ENCODE data around the gene EFNB2. TPM values are rescaled to one million over a fixed set of nuclear protein-coding genes. Genes with fewer than 3 reads are reported as not detected.

EFNB2 gene
- polyA plus RNA-seq, 6 donors from 2014 or later, result 0.12 to 0.33 (median 0.28) TPM; not detected in 3

- H3K27ac Mint-ChIP-seq, result no peak overlapping the region
- peaks cover 0 to 5% (median 0%) of the 10 kb centered on the region in 3 donors for H3K4me1 Mint-ChIP-seq
- peaks cover 6 to 17% (median 12%) of the 10 kb centered on the region in 3 donors for H3K27me3 Mint-ChIP-seq
- H3K36me3 Mint-ChIP-seq, result no peaks in the 10 kb centered on the region
- no peaks in the 10 kb centered on the region for H3K9me3 Mint-ChIP-seq
- no peak overlapping the region for H3K4me3 Mint-ChIP-seq
- DNase-seq (no peak), ATAC-seq (ENCODE audit: low read depth in 2 of 2) (no peak)
Observed at GRCh38 chr13:106472621-106473020, 62.8 kb downstream of the EFNB2 start.

- Mint-ChIP-seq H3K4me1 (peaks cover 0 to 5% (median 0%) of the 10 kb centered on the region in 3 donors), H3K9me3 (no peaks in the 10 kb centered on the region), H3K27ac (no peak overlapping the region), H3K36me3 (no peaks in the 10 kb centered on the region), H3K27me3 (peaks cover 6 to 19% (median 7%) of the 10 kb centered on the region in 3 donors), H3K4me3 (no peak overlapping the region)
- ATAC-seq (ENCODE audit: low read depth in 2 of 2), result peak in 1 of 2 donors; percentile 45
- DNase-seq, result no peak
Observed at GRCh38 chr13:106471957-106472543, 63.4 kb downstream of the EFNB2 start.

GRCh38 chr13:106470576-106470975, 64.9 kb downstream of the EFNB2 start:
- no peak for ATAC-seq (ENCODE audit: low read depth in 2 of 2)
- Mint-ChIP-seq H3K36me3 (no peaks in the 10 kb centered on the region), H3K9me3 (peaks cover 0 to 2% (median 0%) of the 10 kb centered on the region in 7 donors), H3K4me1 (peaks cover 0 to 5% (median 0%) of the 10 kb centered on the region in 3 donors), H3K27me3 (peaks cover 4 to 21% (median 6%) of the 10 kb centered on the region in 3 donors), H3K4me3 (no peak overlapping the region), H3K27ac (no peak overlapping the region)
- DNase-seq, result no peak

GRCh38 chr13:106468744-106469590, 66.5 kb downstream of the EFNB2 start:
- Mint-ChIP-seq H3K27ac (no peak overlapping the region), H3K4me1 (peaks cover 0 to 5% (median 0%) of the 10 kb centered on the region in 3 donors), H3K4me3 (no peak overlapping the region), H3K27me3 (peaks cover 4 to 21% (median 6%) of the 10 kb centered on the region in 3 donors), H3K36me3 (no peaks in the 10 kb centered on the region), H3K9me3 (peaks cover 0 to 2% (median 0%) of the 10 kb centered on the region in 7 donors)
- no peak for DNase-seq
- no peak for ATAC-seq (ENCODE audit: low read depth in 2 of 2)

GRCh38 chr13:106468207-106468606, 67.3 kb downstream of the EFNB2 start:
- H3K9me3 Mint-ChIP-seq, result peaks cover 0 to 2% (median 0%) of the 10 kb centered on the region in 7 donors

GRCh38 chr13:106467427-106468122, 67.9 kb downstream of the EFNB2 start:
- ATAC-seq (ENCODE audit: low read depth in 2 of 2), result no peak
- no peak for DNase-seq
- no peak overlapping the region for H3K4me3 Mint-ChIP-seq
- peaks cover 0 to 5% (median 0%) of the 10 kb centered on the region in 3 donors for H3K4me1 Mint-ChIP-seq
- no peak overlapping the region for H3K27ac Mint-ChIP-seq
- H3K27me3 Mint-ChIP-seq, result peaks cover 4 to 27% (median 6%) of the 10 kb centered on the region in 3 donors
- no peaks in the 10 kb centered on the region for H3K36me3 Mint-ChIP-seq
- H3K9me3 Mint-ChIP-seq, result peaks cover 0 to 2% (median 0%) of the 10 kb centered on the region in 7 donors

More at GRCh38 chr13:106468207-106468606, 67.3 kb downstream of the EFNB2 start:
- DNase-seq (no peak), ATAC-seq (ENCODE audit: low read depth in 2 of 2) (no peak)
- no peak overlapping the region for H3K4me3 Mint-ChIP-seq
- no peaks in the 10 kb centered on the region for H3K36me3 Mint-ChIP-seq
- H3K27me3 Mint-ChIP-seq, result peaks cover 4 to 21% (median 6%) of the 10 kb centered on the region in 3 donors
- peak overlapping the region in 1 of 6 donors; percentile 39 for H3K27ac Mint-ChIP-seq
- peaks cover 0 to 5% (median 0%) of the 10 kb centered on the region in 3 donors for H3K4me1 Mint-ChIP-seq

GRCh38 chr13:106466691-106467426, 68.6 kb downstream of the EFNB2 start:
- Mint-ChIP-seq H3K4me3 (no peak overlapping the region), H3K4me1 (no peaks in the 10 kb centered on the region), H3K36me3 (no peaks in the 10 kb centered on the region), H3K27me3 (peaks cover 4 to 30% (median 6%) of the 10 kb centered on the region in 3 donors), H3K27ac (no peak overlapping the region), H3K9me3 (peaks cover 0 to 2% (median 0%) of the 10 kb centered on the region in 7 donors)
- no peak for ATAC-seq (ENCODE audit: low read depth in 2 of 2)
- no peak for DNase-seq

GRCh38 chr13:106464076-106464475, 71.4 kb downstream of the EFNB2 start:
- H3K4me3 Mint-ChIP-seq, result no peak overlapping the region
- H3K27ac Mint-ChIP-seq, result no peak overlapping the region
- H3K9me3 Mint-ChIP-seq, result peaks cover 0 to 2% (median 0%) of the 10 kb centered on the region in 7 donors
- peaks cover under 1 to 26% (median 6%) of the 10 kb centered on the region in 3 donors for H3K27me3 Mint-ChIP-seq
- no peaks in the 10 kb centered on the region for H3K4me1 Mint-ChIP-seq
- DNase-seq (no peak), ATAC-seq (ENCODE audit: low read depth in 2 of 2) (no peak)
- H3K36me3 Mint-ChIP-seq, result no peaks in the 10 kb centered on the region

GRCh38 chr13:106462710-106463109, 72.8 kb downstream of the EFNB2 start:
- no peak for DNase-seq
- ATAC-seq (ENCODE audit: low read depth in 2 of 2), result no peak
- no peak overlapping the region for H3K4me3 Mint-ChIP-seq
- peaks cover 0 to 3% (median 0%) of the 10 kb centered on the region in 7 donors for H3K9me3 Mint-ChIP-seq
- no peak overlapping the region for H3K27ac Mint-ChIP-seq
- H3K36me3 Mint-ChIP-seq, result no peaks in the 10 kb centered on the region
- peaks cover 12 to 27% (median 15%) of the 10 kb centered on the region in 3 donors for H3K27me3 Mint-ChIP-seq
- no peaks in the 10 kb centered on the region for H3K4me1 Mint-ChIP-seq

GRCh38 chr13:106455777-106456176, 79.7 kb downstream of the EFNB2 start:
- peaks cover 0 to 2% (median 0%) of the 10 kb centered on the region in 7 donors for H3K9me3 Mint-ChIP-seq
- peaks cover 26 to 35% (median 31%) of the 10 kb centered on the region in 3 donors for H3K27me3 Mint-ChIP-seq
- H3K36me3 Mint-ChIP-seq, result no peaks in the 10 kb centered on the region
- ATAC-seq (ENCODE audit: low read depth in 2 of 2) (no peak), DNase-seq (no peak)
- H3K27ac Mint-ChIP-seq, result no peak overlapping the region
- no peak overlapping the region for H3K4me3 Mint-ChIP-seq
- no peaks in the 10 kb centered on the region for H3K4me1 Mint-ChIP-seq

GRCh38 chr13:106455190-106455589, 80.3 kb downstream of the EFNB2 start:
- peaks cover 26 to 35% (median 26%) of the 10 kb centered on the region in 3 donors for H3K27me3 Mint-ChIP-seq
- H3K27ac Mint-ChIP-seq, result no peak overlapping the region
- H3K4me1 Mint-ChIP-seq, result no peaks in the 10 kb centered on the region
- no peak for DNase-seq
- H3K36me3 Mint-ChIP-seq, result no peaks in the 10 kb centered on the region
- no peak for ATAC-seq (ENCODE audit: low read depth in 2 of 2)
- H3K9me3 Mint-ChIP-seq, result peaks cover 0 to 2% (median 0%) of the 10 kb centered on the region in 7 donors
- no peak overlapping the region for H3K4me3 Mint-ChIP-seq

- DNase-seq, result no peak
Observed at GRCh38 chr13:106453101-106453500, 82.4 kb downstream of the EFNB2 start.

More at GRCh38 chr13:106453101-106453500, 82.4 kb downstream of the EFNB2 start:
- Mint-ChIP-seq H3K4me3 (peak overlapping the region in 1 of 8 donors; percentile 23), H3K36me3 (no peaks in the 10 kb centered on the region), H3K4me1 (no peaks in the 10 kb centered on the region), H3K27ac (no peak overlapping the region), H3K27me3 (peaks cover 18 to 24% (median 19%) of the 10 kb centered on the region in 3 donors), H3K9me3 (peaks cover 0 to 4% (median 0%) of the 10 kb centered on the region in 7 donors)
- no peak for ATAC-seq (ENCODE audit: low read depth in 2 of 2)
